B cell (primary cell): ENCODE measurements around the gene ZNF503. TPM values are rescaled to one million over a fixed set of nuclear protein-coding genes. Genes with fewer than 3 reads are reported as not detected.

ENCODE experiments used
- ATAC-seq: fragments of 200-7000 bp; cut with Tn5 transposase; one replicate; pipeline ENCODE4 v1.10.0; 2021; ENCODE audit warnings: low read depth, mild to moderate bottlenecking, moderate number of reproducible peaks, moderate library complexity
- CTCF ChIA-PET: fragments of 350-600 bp; sonication (Branson Sonifier 250); formaldehyde crosslinking; loops from one replicate; lab custom pipeline; 2021; ENCODE audit warnings: antibody characterized with exemption, inconsistent platforms; lab: Charles Lee
- POLR2A ChIA-PET: fragments of 350-600 bp; sonication (Branson Sonifier 250); formaldehyde crosslinking; loops from one replicate; lab custom pipeline; 2021; ENCODE audit warnings: antibody characterized with exemption; lab: Charles Lee
- DNase-seq: peaks from one replicate; pipeline ENCODE4 v3.0.0; 2013
- H2AFZ ChIP-seq: 2 replicates; pipeline ENCODE4 v1.6.1; 2012; ENCODE audit warnings: mild to moderate bottlenecking, low read depth, low read length; ENCODE audit not compliant: insufficient read depth, poor library complexity, severe bottlenecking
- H3K27ac ChIP-seq, 2 donors: 1 replicate in 1 of 2; 2 replicates in 1 of 2; pipeline ENCODE4 v1.5.1; 2012 to 2013; ENCODE audit warnings: low read length in 2 of 2, mild to moderate bottlenecking in 2 of 2, moderate library complexity in 1 of 2
- H3K27me3 ChIP-seq, 4 experiments: fragments of 200-600 bp in 1 of 4; sonication (generic) in 1 of 4; replicated peaks in 1 of 4; 1 replicate in 2 of 4; 2 replicates in 2 of 4; pipeline versions ENCODE4 v1.6.1 to v1.7.0; 2013 to 2016; ENCODE audit warnings: low read length in 3 of 4, mild to moderate bottlenecking in 2 of 4, mixed read lengths in 1 of 4, moderate library complexity in 1 of 4; ENCODE audit not compliant: insufficient read depth in 4 of 4, control insufficient read depth in 3 of 4; ENCODE audit errors: control extremely low read depth in 1 of 4
- H3K36me3 ChIP-seq, 2 experiments: replicated peaks in 1 of 2; 1 replicate in 1 of 2; 2 replicates in 1 of 2; pipeline versions ENCODE4 v1.6.1 to v1.7.1; 2013; ENCODE audit warnings: low read length in 1 of 2; ENCODE audit not compliant: insufficient read depth in 2 of 2, control insufficient read depth in 1 of 2; ENCODE audit errors: control extremely low read depth in 1 of 2, extremely low read depth in 1 of 2
- H3K4me1 ChIP-seq, 2 donors: fragments of 200-600 bp in 1 of 2; sonication (generic) in 1 of 2; 1 replicate in 1 of 2; 2 replicates in 1 of 2; pipeline versions ENCODE4 v1.5.1 to v1.6.1; 2013 to 2017; ENCODE audit warnings: low read length in 2 of 2; ENCODE audit not compliant: control insufficient read depth in 2 of 2, insufficient read depth in 2 of 2
- H3K4me2 ChIP-seq: replicated peaks from 2 replicates; pipeline ENCODE3; 2012; ENCODE audit warnings: mild to moderate bottlenecking, low read depth, low read length; ENCODE audit not compliant: poor library complexity, severe bottlenecking
- H3K4me3 ChIP-seq, 5 experiments: fragments of 200-600 bp in 1 of 5; sonication (generic) in 1 of 5; 1 replicate in 3 of 5; 2 replicates in 2 of 5; pipeline versions ENCODE4 v1.5.1 to v1.7.0; 2011 to 2016; ENCODE audit warnings: low read length in 4 of 5, mild to moderate bottlenecking in 4 of 5, low read depth in 2 of 5, control low read depth in 1 of 5, moderate library complexity in 1 of 5; ENCODE audit not compliant: insufficient read depth in 1 of 5; ENCODE audit errors: control extremely low read depth in 1 of 5, extremely low read depth in 1 of 5
- H3K79me2 ChIP-seq: fragments of 200-600 bp; sonication (generic); one replicate; pipeline ENCODE4 v1.6.0; 2016; ENCODE audit warnings: low read length; ENCODE audit not compliant: control insufficient read depth, insufficient read depth
- H3K9ac ChIP-seq: fragments of 200-600 bp; sonication (generic); 2 replicates; pipeline ENCODE4 v1.6.1; 2017; ENCODE audit warnings: mild to moderate bottlenecking, low read length, moderate library complexity
- H3K9me3 ChIP-seq, 3 donors: one replicate each; pipeline versions ENCODE4 v1.6.1 to v1.7.1; 2013; ENCODE audit warnings: low read length in 2 of 3; ENCODE audit not compliant: control insufficient read depth in 2 of 3, insufficient read depth in 1 of 3; ENCODE audit errors: control extremely low read depth in 1 of 3
- H4K20me1 ChIP-seq: 2 replicates; pipeline ENCODE4 v1.6.0; 2012; ENCODE audit warnings: mild to moderate bottlenecking, low read length; ENCODE audit not compliant: insufficient read depth, control insufficient read depth, poor library complexity, severe bottlenecking
- H3K27ac Mint-ChIP-seq: one replicate; pipeline ENCODE4 v1.8.0; 2021; ENCODE audit warnings: mixed read lengths
- H3K27me3 Mint-ChIP-seq: one replicate; pipeline ENCODE4 v1.8.0; 2021; ENCODE audit warnings: mixed read lengths
- H3K4me1 Mint-ChIP-seq: one replicate; pipeline ENCODE4 v1.8.0; 2021; ENCODE audit warnings: mixed read lengths
- H3K4me3 Mint-ChIP-seq: one replicate; pipeline ENCODE4 v1.8.0; 2021; ENCODE audit warnings: mixed read lengths
- H3K9me3 Mint-ChIP-seq: one replicate; pipeline ENCODE4 v1.8.0; 2022; ENCODE audit warnings: mixed read lengths; ENCODE audit not compliant: insufficient read depth
- EZH2 ChIP-seq: IDR thresholded peaks from 2 replicates; pipeline ENCODE4 v1.6.1; 2012; ENCODE audit warnings: borderline replicate concordance, low read depth, mild to moderate bottlenecking, moderate library complexity, low read length; ENCODE audit not compliant: insufficient read depth, poor library complexity, severe bottlenecking
- WGBS: methylation state at CpG from one replicate; pipeline ENCODE4 v1.1.5; 2013; ENCODE audit warnings: missing lambda C conversion rate; ENCODE audit not compliant: insufficient coverage; 5-methylcytosine and 5-hydroxymethylcytosine counted together
- intact Hi-C: fragments of 100-400 bp; cut with micrococcal nuclease; formaldehyde crosslinking; loops from one replicate; pipeline ENCODE4 v1.10.0; 2022
- polyA plus RNA-seq: library from polyadenylated mRNA; depleted of rRNA; stranded (reverse); fragments of >200 nt; gene quantifications from 2 replicates; pipeline ENCODE4 v1.2.3, GENCODE V29; 2012
- total RNA-seq, 2 donors: library from RNA; stranded (reverse); fragments of 120-200 nt in 1 of 2; gene quantifications; 1 replicate in 1 of 2; 2 replicates in 1 of 2; pipeline versions ENCODE4 v1.2.3 to v1.2.4, GENCODE V29; 2013 to 2022
- TF ChIP-seq, protein P1 (sequence below): fragments of 200-600 bp; IDR thresholded peaks from one replicate; pipeline ENCODE4 v1.8.0; 2022; ENCODE audit warnings: antibody characterized with exemption, mild to moderate bottlenecking

ZNF503 gene
- total and polyA plus RNA-seq, 2 donors (not counting 1 experiment from before 2014, with no cell fraction given), result 0.04 TPM; not detected in 1

DNA sequence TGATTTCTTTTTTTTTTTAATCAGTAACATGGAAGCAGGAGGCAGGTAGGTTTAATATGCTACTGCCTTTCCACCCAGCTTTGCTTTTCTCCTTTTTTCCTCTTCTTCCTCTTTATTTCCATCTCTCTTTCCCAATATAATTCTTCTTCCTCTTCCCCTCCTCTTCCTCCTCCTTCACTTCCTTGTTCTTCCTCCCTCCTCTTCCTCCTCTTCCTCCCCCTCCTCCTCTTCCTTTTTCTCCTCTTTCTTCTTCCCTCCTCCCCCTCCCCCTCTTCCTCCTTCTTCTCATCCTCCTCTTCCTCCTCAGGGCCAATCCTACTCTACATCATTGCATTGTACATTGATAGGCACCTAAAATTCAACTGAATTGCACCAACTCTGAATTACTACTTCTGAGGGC is 11.4 kb downstream of the ZNF503 start:
- no peak overlapping the region for H3K27ac Mint-ChIP-seq
- peaks cover 6% of the 10 kb centered on the region for H3K4me1 Mint-ChIP-seq
- peaks cover 0 to 9% (median 6%) of the 10 kb centered on the region in 3 donors for H3K9me3 ChIP-seq
- H3K36me3 ChIP-seq, result no peaks in the 10 kb centered on the region
- H3K9me3 Mint-ChIP-seq, result no peaks in the 10 kb centered on the region
- H3K9ac ChIP-seq, result no peak overlapping the region
- H3K4me3 ChIP-seq, result no peak overlapping the region
- no peak for DNase-seq
- no peaks in the 10 kb centered on the region for H3K79me2 ChIP-seq
- intact Hi-C loops, result no loop called here
- H3K4me1 ChIP-seq, result peaks cover 0 to 4% of the 10 kb centered on the region in 2 donors
- no peaks in the 10 kb centered on the region for H4K20me1 ChIP-seq
- ChIA-PET POLR2A (no interaction called here), CTCF (no interaction called here)
- no peak overlapping the region for H2AFZ ChIP-seq
- no peak overlapping the region for H3K4me2 ChIP-seq
- ATAC-seq, result no peak
- H3K27me3 ChIP-seq, result peaks cover 0 to 39% (median 23%) of the 10 kb centered on the region in 4 experiments
- no peak overlapping the region for H3K27ac ChIP-seq
- peaks cover 61% of the 10 kb centered on the region for H3K27me3 Mint-ChIP-seq
- no peak for TF ChIP-seq EZH2
- TF ChIP-seq, protein P1, sequence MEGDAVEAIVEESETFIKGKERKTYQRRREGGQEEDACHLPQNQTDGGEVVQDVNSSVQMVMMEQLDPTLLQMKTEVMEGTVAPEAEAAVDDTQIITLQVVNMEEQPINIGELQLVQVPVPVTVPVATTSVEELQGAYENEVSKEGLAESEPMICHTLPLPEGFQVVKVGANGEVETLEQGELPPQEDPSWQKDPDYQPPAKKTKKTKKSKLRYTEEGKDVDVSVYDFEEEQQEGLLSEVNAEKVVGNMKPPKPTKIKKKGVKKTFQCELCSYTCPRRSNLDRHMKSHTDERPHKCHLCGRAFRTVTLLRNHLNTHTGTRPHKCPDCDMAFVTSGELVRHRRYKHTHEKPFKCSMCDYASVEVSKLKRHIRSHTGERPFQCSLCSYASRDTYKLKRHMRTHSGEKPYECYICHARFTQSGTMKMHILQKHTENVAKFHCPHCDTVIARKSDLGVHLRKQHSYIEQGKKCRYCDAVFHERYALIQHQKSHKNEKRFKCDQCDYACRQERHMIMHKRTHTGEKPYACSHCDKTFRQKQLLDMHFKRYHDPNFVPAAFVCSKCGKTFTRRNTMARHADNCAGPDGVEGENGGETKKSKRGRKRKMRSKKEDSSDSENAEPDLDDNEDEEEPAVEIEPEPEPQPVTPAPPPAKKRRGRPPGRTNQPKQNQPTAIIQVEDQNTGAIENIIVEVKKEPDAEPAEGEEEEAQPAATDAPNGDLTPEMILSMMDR, result no peak
- H3K4me3 Mint-ChIP-seq, result no peak overlapping the region

DNA sequence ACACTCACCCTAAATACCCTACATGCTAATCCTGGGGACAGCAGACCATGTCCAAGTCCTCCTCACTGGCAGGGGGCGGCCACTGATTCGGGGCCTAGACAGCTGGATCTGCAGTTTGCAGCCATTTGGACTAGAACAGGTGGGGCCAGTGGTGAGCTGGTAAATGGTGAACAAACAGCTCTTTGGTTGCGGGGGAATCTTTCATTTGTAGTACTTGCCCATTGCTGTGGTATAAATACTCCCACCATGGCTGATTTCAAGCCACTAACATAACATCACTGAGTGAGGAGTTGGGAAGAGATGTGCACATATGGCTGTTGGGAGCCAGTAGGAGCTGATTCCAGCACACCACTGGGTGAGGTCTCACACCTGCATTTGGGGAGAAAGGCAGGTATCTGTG is 13.5 kb downstream of the ZNF503 start:
- H3K4me1 ChIP-seq, result no peaks in the 10 kb centered on the region
- no peaks in the 10 kb centered on the region for H3K79me2 ChIP-seq
- H3K4me1 Mint-ChIP-seq, result no peaks in the 10 kb centered on the region
- no peaks in the 10 kb centered on the region for H3K9me3 Mint-ChIP-seq
- no peaks in the 10 kb centered on the region for H4K20me1 ChIP-seq
- no peak for ATAC-seq
- TF ChIP-seq, protein P1, result no peak
- TF ChIP-seq EZH2, result no peak
- POLR2A ChIA-PET, result no interaction called here
- H3K36me3 ChIP-seq, result no peaks in the 10 kb centered on the region
- no peak overlapping the region for H2AFZ ChIP-seq
- H3K27me3 Mint-ChIP-seq, result peaks cover 53% of the 10 kb centered on the region
- H3K9me3 ChIP-seq, result peaks cover 0 to 9% (median 6%) of the 10 kb centered on the region in 3 donors
- no peak overlapping the region for H3K27ac ChIP-seq
- no peak overlapping the region for H3K4me2 ChIP-seq
- no peak overlapping the region for H3K27ac Mint-ChIP-seq
- H3K4me3 ChIP-seq, result no peak overlapping the region
- H3K9ac ChIP-seq, result no peak overlapping the region
- no CpG with 5 or more reads among the region's 3 CpGs for WGBS
- CTCF ChIA-PET, result no interaction called here
- peaks cover 0 to 20% (median 11%) of the 10 kb centered on the region in 4 experiments for H3K27me3 ChIP-seq
- no peak for DNase-seq
- no peak overlapping the region for H3K4me3 Mint-ChIP-seq
- intact Hi-C loops, result no loop called here
